Neuronal stem cell (in vitro differentiated cells): ENCODE results near the gene PRAMEF7. TPM values are rescaled to one million over a fixed set of nuclear protein-coding genes. Genes with fewer than 3 reads are reported as not detected.
"Not testable (repeated sequence)": the region's sequence is repeated elsewhere in the genome, so short reads cannot be mapped to it uniquely, and the experiment has no call there.

ENCODE experiments used
- DNase-seq: peaks from one replicate; pipeline ENCODE4 v3.0.0-alpha.2; 2013; ENCODE audit warnings: low spot score
- H2AFZ ChIP-seq: one replicate; pipeline ENCODE4 v1.6.1; 2013; ENCODE audit warnings: mild to moderate bottlenecking, low read length, inconsistent platforms
- H2AK5ac ChIP-seq: 2 replicates; pipeline ENCODE4 v1.6.1; 2013; ENCODE audit warnings: low read depth, mild to moderate bottlenecking, inconsistent platforms, low read length, moderate library complexity, mixed read lengths
- H2BK120ac ChIP-seq: 2 replicates; pipeline ENCODE4 v1.6.1; 2013; ENCODE audit warnings: low read depth, mild to moderate bottlenecking, inconsistent platforms, low read length, moderate library complexity, mixed read lengths
- H2BK12ac ChIP-seq: one replicate; pipeline ENCODE4 v1.6.1; 2013; ENCODE audit warnings: low read length, inconsistent platforms
- H2BK15ac ChIP-seq: 2 replicates; pipeline ENCODE4 v1.6.1; 2013; ENCODE audit warnings: mild to moderate bottlenecking, low read length, inconsistent platforms, mixed read lengths
- H2BK5ac ChIP-seq: one replicate; pipeline ENCODE4 v1.6.1; 2013; ENCODE audit warnings: inconsistent platforms, mild to moderate bottlenecking, low read length, moderate library complexity
- H3K14ac ChIP-seq: one replicate; pipeline ENCODE4 v1.6.1; 2013; ENCODE audit warnings: low read length, inconsistent platforms
- H3K18ac ChIP-seq: 2 replicates; pipeline ENCODE4 v1.6.1; 2013; ENCODE audit warnings: low read length, inconsistent platforms
- H3K23ac ChIP-seq: 2 replicates; pipeline ENCODE4 v1.6.1; 2013; ENCODE audit warnings: low read depth, mild to moderate bottlenecking, mixed read lengths, low read length, inconsistent platforms; ENCODE audit not compliant: poor library complexity
- H3K27ac ChIP-seq: replicated peaks from 3 replicates; pipeline ENCODE4 v1.5.1; 2013; ENCODE audit warnings: low read length, inconsistent platforms
- H3K27me3 ChIP-seq, 3 experiments: 2 replicates each; pipeline ENCODE4 v1.6.1; 2013; ENCODE audit warnings: low read length in 3 of 3, mild to moderate bottlenecking in 2 of 3, inconsistent platforms in 1 of 3, low read depth in 1 of 3, mixed read lengths in 1 of 3, moderate library complexity in 1 of 3; ENCODE audit not compliant: control insufficient read depth in 3 of 3, insufficient read depth in 3 of 3
- H3K36me3 ChIP-seq, 2 donors: replicated peaks in 1 of 2; 2 replicates each; pipeline ENCODE4 v1.6.1; 2013; ENCODE audit warnings: low read length in 2 of 2; ENCODE audit not compliant: control insufficient read depth in 2 of 2, insufficient read depth in 2 of 2
- H3K4ac ChIP-seq: 2 replicates; pipeline ENCODE4 v1.6.1; 2013; ENCODE audit warnings: inconsistent platforms, mild to moderate bottlenecking, low read length, moderate library complexity
- H3K4me1 ChIP-seq, 2 donors: 1 replicate in 1 of 2; 2 replicates in 1 of 2; pipeline ENCODE4 v1.6.1; 2013; ENCODE audit warnings: low read length in 2 of 2, low read depth in 1 of 2; ENCODE audit not compliant: control insufficient read depth in 2 of 2, insufficient read depth in 1 of 2
- H3K4me2 ChIP-seq: one replicate; pipeline ENCODE4 v1.6.1; 2013; ENCODE audit warnings: mild to moderate bottlenecking, low read length, inconsistent platforms; ENCODE audit not compliant: insufficient read depth, poor library complexity, severe bottlenecking
- H3K4me3 ChIP-seq, 2 donors: 2 replicates each; pipeline ENCODE4 v1.5.1; 2013; ENCODE audit warnings: low read length in 2 of 2, mild to moderate bottlenecking in 2 of 2, inconsistent platforms in 1 of 2, moderate library complexity in 1 of 2
- H3K79me1 ChIP-seq: one replicate; pipeline ENCODE4 v1.6.1; 2013; ENCODE audit warnings: low read depth, mild to moderate bottlenecking, inconsistent platforms, low read length, moderate library complexity
- H3K9ac ChIP-seq: one replicate; pipeline ENCODE4 v1.6.1; 2013; ENCODE audit warnings: mild to moderate bottlenecking, low read depth, low read length, inconsistent platforms; ENCODE audit not compliant: poor library complexity
- H3K9me3 ChIP-seq, 2 donors: replicated peaks in 1 of 2; 2 replicates each; pipeline versions ENCODE3 to v1.6.1; 2013; ENCODE audit warnings: low read length in 2 of 2, mild to moderate bottlenecking in 2 of 2, inconsistent platforms in 1 of 2, low read depth in 1 of 2, mixed read lengths in 1 of 2, moderate library complexity in 1 of 2; ENCODE audit not compliant: control insufficient read depth in 2 of 2, insufficient read depth in 1 of 2
- H4K8ac ChIP-seq: one replicate; pipeline ENCODE4 v1.6.1; 2013; ENCODE audit warnings: low read depth, mild to moderate bottlenecking, inconsistent platforms, low read length, moderate library complexity
- H4K91ac ChIP-seq: one replicate; pipeline ENCODE4 v1.6.1; 2013; ENCODE audit warnings: low read length, low read depth, mild to moderate bottlenecking, inconsistent platforms; ENCODE audit not compliant: poor library complexity
- WGBS, 2 donors: extraction: QIAGEN DNeasy Blood & Tissue Kit; methylation state at CpG; one replicate each; pipeline ENCODE4 v1.1.7; 2013; ENCODE audit warnings: missing lambda C conversion rate in 2 of 2, mixed read lengths in 1 of 2; ENCODE audit not compliant: insufficient read length in 2 of 2, insufficient replicate concordance in 1 of 2; ENCODE audit errors: extremely low coverage in 2 of 2; 5-methylcytosine and 5-hydroxymethylcytosine counted together
- small RNA-seq: library from polyadenylated mRNA; stranded (forward); fragments of <200 nt; extraction: miRNeasy Mini kit (QIAGEN cat#:217004); gene quantifications from one replicate; pipeline ENCODE3, GENCODE V24; 2013; ENCODE audit not compliant: insufficient read depth

The PRAMEF7 gene

DNA sequence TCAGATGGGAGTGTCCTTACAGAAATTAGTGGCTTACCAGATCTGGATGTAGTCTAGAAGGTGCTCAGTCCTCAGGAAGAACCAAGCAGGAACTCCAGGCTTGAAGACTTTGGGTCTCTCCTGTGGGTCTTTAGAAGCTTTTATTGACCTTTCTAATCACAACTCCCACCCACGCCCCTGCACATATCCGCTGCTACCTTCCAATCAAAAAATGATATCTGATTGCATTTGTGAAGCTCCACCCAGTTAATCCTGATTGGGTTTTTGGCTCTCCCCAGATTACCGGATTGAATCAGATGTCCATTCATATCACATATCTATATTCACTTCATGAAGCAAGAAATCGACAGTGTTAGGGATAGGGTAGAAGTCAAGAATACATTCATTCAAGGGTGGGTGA, 31.1 kb downstream of the PRAMEF7 start, which contains the start of gene PRAMEF6:
Gene PRAMEF6 (minus strand): TSS at position 101 of the 400 bp plus-strand sequence. CDS start 5,062 bp downstream, outside the sequence.
- not testable (repeated sequence) for H3K27me3 ChIP-seq, H3K27ac ChIP-seq, H3K4me3 ChIP-seq, H3K14ac ChIP-seq, H2BK120ac ChIP-seq, H3K23ac ChIP-seq, H3K79me1 ChIP-seq, DNase-seq, H4K8ac ChIP-seq, H2AK5ac ChIP-seq, H2BK5ac ChIP-seq, H3K4me1 ChIP-seq, H3K18ac ChIP-seq, H3K4ac ChIP-seq, H3K4me2 ChIP-seq, H3K9me3 ChIP-seq, H4K91ac ChIP-seq, H2BK12ac ChIP-seq, H3K36me3 ChIP-seq, H2AFZ ChIP-seq, H3K9ac ChIP-seq, H2BK15ac ChIP-seq
- WGBS, 2 donors: no CpG with 5 or more reads among the region's 4 CpGs

Small RNA genes lying within 50 kb of the gene (small RNA-seq; reads per million reads assigned to genes)
- not detected for gene RNU6-1072P
